ENCODE results near the gene RCC2.
"Not testable (repeated sequence)": the region's sequence is repeated elsewhere in the genome, so short reads cannot be mapped to it uniquely, and the experiment has no call there.

Gene RCC2

DNA sequence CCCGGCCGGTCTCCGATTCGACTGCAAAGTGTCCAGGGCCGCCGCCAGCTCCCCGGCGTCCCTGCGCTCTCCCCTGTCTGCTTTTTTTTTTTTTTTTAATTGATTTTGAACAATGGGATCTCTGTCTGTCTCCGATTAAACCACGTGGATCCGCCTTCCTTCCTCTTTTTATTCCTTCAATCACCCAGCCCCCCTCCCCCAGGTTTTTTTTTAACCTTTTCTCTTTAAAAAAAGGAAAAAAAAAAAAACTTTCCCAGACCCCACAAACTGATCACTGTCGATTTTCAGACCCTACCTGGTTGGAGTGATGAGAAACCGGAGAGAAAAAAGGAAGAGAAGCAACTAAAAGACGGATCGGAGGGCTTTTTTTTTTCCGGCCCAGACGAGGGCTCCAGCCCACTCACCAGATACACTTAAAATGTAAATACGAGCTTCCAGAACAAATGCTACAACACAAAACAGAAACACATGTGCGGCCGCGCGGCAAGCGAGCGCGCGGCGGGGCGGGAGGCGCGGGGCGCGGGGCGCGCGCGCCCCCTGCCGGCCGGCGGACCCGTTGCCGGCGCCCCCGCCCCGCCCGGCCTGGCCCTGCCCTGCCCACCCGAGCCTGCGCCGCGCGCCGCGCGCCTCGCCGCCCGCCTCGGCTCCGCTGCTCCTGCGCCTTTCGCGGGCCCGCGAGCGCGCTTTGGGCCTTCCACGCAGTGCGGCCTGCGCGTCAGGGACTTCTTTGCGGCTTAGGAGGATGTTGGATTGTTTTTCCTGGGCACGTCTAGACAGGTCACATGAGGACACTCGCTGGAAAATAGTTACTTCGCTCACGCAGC lies at the start of gene RCC2:
Gene RCC2 (minus strand): TSS at position 428 of the 824 bp plus-strand sequence. CDS start 1,163 bp downstream, outside the sequence.
- peak; percentile 27 for DNase-seq

- no peak for DNase-seq
Measured at GRCh38 chr1:17486242-17486641, 46.8 kb upstream of the RCC2 start.

GRCh38 chr1:17485281-17485680 lies 45.8 kb upstream of the RCC2 start:
- no peak for DNase-seq

DNA sequence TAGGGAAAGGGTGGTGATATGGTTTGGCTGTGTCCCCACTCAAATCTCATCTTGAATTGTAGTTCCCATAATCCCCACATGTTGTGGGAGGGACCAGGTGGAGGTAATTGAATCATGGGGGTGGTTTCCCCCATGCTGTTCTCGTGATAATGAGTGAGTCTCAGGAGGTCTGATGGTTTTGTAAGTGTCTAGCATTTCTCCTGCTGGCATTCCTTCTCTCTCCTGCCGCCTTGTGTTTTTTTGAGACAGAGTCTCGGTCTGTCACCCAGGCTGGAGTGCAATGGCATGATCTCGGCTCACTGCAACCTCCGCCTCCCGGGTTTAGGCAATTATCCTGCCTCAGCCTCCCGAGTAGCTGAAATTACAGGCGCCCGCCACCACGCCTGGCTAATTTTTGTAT lies 42.5 kb upstream of the RCC2 start:
- DNase-seq: not testable (repeated sequence)

GRCh38 chr1:17480846-17481245 lies 41.4 kb upstream of the RCC2 start:
- no peak for DNase-seq

GRCh38 chr1:17475752-17476151 lies 36.3 kb upstream of the RCC2 start:
- DNase-seq: no peak

- DNase-seq: not testable (repeated sequence)
Measured at GRCh38 chr1:17474836-17475555, 35.5 kb upstream of the RCC2 start.

DNA sequence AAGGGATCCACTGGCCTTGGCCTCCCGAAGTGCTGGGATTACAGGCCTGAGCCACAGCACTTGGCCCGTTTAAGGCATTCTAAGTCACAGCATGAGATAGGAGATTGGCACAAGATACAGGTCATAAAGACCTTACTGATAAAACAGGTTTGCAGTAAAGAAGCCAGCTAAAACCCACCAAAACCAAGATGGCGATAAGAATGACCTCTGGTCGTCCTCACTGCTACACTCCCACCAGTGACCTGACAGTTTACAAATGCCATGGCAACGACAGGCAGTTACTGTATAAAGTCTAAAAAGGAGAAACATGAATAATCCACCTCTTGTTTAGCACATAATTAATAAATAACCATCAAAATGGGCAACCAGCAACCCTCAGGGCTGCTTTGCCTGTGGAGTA lies 33.3 kb upstream of the RCC2 start:
- no peak for DNase-seq

- no peak for DNase-seq
Measured at GRCh38 chr1:17471393-17471792, 31.9 kb upstream of the RCC2 start.

GRCh38 chr1:17470021-17470799 lies 30.7 kb upstream of the RCC2 start:
- DNase-seq: no peak

- DNase-seq: not testable (repeated sequence)
Measured at GRCh38 chr1:17468357-17469265, 29.1 kb upstream of the RCC2 start.

- DNase-seq: no peak
Measured at GRCh38 chr1:17466359-17466758, 26.9 kb upstream of the RCC2 start.

- DNase-seq: no peak
Measured at GRCh38 chr1:17465228-17465627, 25.8 kb upstream of the RCC2 start.

GRCh38 chr1:17463991-17464390 lies 24.5 kb upstream of the RCC2 start:
- DNase-seq: no peak

DNA sequence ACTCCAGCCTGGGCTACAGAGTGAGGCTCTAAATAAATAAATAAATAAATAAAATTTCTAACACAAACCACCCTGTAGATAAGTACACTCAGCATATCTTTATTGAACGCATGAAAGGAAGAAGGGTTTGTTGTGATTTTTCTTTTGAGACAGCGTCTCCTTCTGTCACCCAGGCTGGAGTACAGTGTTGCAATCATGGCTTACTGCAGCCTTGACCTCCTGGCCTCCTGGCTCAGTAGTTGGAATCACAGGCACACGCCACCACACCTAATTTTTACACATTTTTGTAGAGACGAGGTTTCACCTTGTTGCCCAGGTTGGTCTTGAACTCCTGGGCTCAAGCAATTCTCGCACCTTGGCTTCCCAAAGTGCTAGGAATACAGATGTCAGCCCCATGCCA lies 23.2 kb upstream of the RCC2 start:
- no peak for DNase-seq

DNA sequence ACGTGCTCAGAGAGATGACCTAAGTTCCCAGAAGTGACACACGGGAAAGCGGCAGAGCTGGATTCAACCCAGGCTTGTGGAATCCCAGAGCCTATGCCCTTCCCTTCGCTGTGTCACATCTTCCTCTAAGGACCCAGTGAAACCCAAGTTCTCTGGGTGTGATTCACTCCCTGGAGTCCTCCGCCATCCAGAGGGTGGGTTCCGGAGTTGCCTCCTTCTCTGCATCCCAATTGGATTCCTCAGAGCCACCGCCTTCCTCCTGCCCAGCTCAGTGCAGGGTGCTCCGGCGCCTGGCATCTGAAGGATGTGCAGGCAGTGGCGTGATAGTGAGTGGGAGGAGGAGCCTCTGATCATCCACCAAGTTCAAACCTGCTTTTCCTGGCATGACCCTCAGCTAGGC lies 20.7 kb upstream of the RCC2 start:
- no peak for DNase-seq

- DNase-seq: no peak
Measured at GRCh38 chr1:17458794-17459193, 19.3 kb upstream of the RCC2 start.

- no peak for DNase-seq
Measured at GRCh38 chr1:17452686-17453085, 13.2 kb upstream of the RCC2 start.

- not testable (repeated sequence) for DNase-seq
Measured at GRCh38 chr1:17452203-17452602, 12.7 kb upstream of the RCC2 start.

- DNase-seq: no peak
Measured at GRCh38 chr1:17451731-17452130, 12.3 kb upstream of the RCC2 start.

DNA sequence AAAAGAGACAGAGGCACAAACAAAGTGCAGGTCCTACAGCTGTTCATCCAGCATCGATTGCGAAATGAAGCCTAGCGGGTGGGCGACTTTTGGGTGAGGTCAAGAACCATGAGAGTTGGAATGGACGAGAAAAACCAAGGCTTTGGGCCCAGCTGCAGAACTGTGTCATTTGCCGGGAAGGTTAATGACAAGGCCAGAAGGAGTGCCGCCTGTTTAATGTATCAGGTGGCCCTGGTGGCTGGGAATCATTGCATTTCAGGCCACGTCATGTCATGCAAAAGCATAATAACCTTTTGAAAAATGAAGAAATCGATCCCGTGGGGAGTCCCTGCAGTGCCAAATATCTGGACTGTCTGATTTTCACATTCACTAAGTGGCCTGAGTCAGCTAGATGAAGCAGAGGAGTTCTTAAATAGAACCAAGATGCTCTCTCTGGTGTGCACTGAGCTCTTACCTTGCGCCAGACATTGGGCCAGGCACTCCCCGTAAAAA lies 8.1 kb upstream of the RCC2 start:
- no peak for DNase-seq

- no peak for DNase-seq
Measured at GRCh38 chr1:17442841-17443240, 3.4 kb upstream of the RCC2 start.

Data from NCI-H774 (cell line).